Kidney epithelial cell (primary cell): ENCODE measurements around the gene FIGN. TPM values are rescaled to one million over a fixed set of nuclear protein-coding genes. Genes with fewer than 3 reads are reported as not detected.

Experiments
- DNase-seq: peaks from one replicate; pipeline ENCODE4 v3.0.0-alpha.2; 2010; ENCODE audit warnings: low read depth
- H3K27me3 ChIP-seq: 2 replicates; pipeline ENCODE4 v1.6.0; 2011; ENCODE audit warnings: low read length; ENCODE audit not compliant: control insufficient read depth, insufficient read depth
- H3K36me3 ChIP-seq: 2 replicates; pipeline ENCODE4 v1.5.1; 2011; ENCODE audit warnings: low read length; ENCODE audit not compliant: control insufficient read depth, insufficient read depth
- H3K4me3 ChIP-seq: 2 replicates; pipeline ENCODE4 v1.5.1; 2011; ENCODE audit warnings: low read depth, mild to moderate bottlenecking, control low read depth, low read length
- CTCF ChIP-seq: IDR thresholded peaks from 2 replicates; pipeline ENCODE4 v1.5.1; 2011; ENCODE audit warnings: mild to moderate bottlenecking, moderate library complexity, low read length, control low read depth, inconsistent platforms; ENCODE audit not compliant: insufficient read depth, poor library complexity, severe bottlenecking
- total RNA-seq: library from RNA; depleted of rRNA; stranded (reverse); fragments of >200 nt; gene quantifications from 2 replicates; pipeline ENCODE4 v1.2.3, GENCODE V29; 2015

FIGN gene
- total RNA-seq, 1 donor from 2014 or later: 1.8 TPM

GRCh38 chr2:163665817-163666216 lies 70.0 kb downstream of the FIGN start:
- no peaks in the 10 kb centered on the region for H3K36me3 ChIP-seq
- no peak for DNase-seq

GRCh38 chr2:163665051-163665450 lies 70.8 kb downstream of the FIGN start:
- DNase-seq: no peak
- TF ChIP-seq CTCF: no peak
- Histone ChIP-seq H3K27me3 (no peaks in the 10 kb centered on the region), H3K36me3 (no peaks in the 10 kb centered on the region), H3K4me3 (no peak overlapping the region)

More at GRCh38 chr2:163665817-163666216, 70.0 kb downstream of the FIGN start:
- H3K27me3 ChIP-seq: no peaks in the 10 kb centered on the region
- TF ChIP-seq CTCF: no peak
- no peak overlapping the region for H3K4me3 ChIP-seq

GRCh38 chr2:163664610-163665009 lies 71.2 kb downstream of the FIGN start:
- H3K4me3 ChIP-seq: no peak overlapping the region
- no peaks in the 10 kb centered on the region for H3K27me3 ChIP-seq
- H3K36me3 ChIP-seq: no peaks in the 10 kb centered on the region
- no peak for TF ChIP-seq CTCF
- peak; percentile 55 for DNase-seq

GRCh38 chr2:163662141-163662780 lies 73.5 kb downstream of the FIGN start:
- H3K27me3 ChIP-seq: no peaks in the 10 kb centered on the region
- DNase-seq: no peak
- no peak for TF ChIP-seq CTCF
- H3K4me3 ChIP-seq: no peak overlapping the region
- H3K36me3 ChIP-seq: no peaks in the 10 kb centered on the region

- no peak overlapping the region for H3K4me3 ChIP-seq
- no peaks in the 10 kb centered on the region for H3K27me3 ChIP-seq
- no peaks in the 10 kb centered on the region for H3K36me3 ChIP-seq
- no peak for DNase-seq
- no peak for TF ChIP-seq CTCF
Observed at GRCh38 chr2:163659224-163659623, 76.6 kb downstream of the FIGN start.

- Histone ChIP-seq H3K27me3 (no peaks in the 10 kb centered on the region), H3K4me3 (no peak overlapping the region), H3K36me3 (no peaks in the 10 kb centered on the region)
- TF ChIP-seq CTCF: no peak
- no peak for DNase-seq
Observed at GRCh38 chr2:163658556-163658955, 77.3 kb downstream of the FIGN start.
